GM15510 (cell line): ENCODE results near the gene OSBPL5.

ENCODE experiments used
- POLR2A ChIP-seq: IDR thresholded peaks from 3 replicates; pipeline ENCODE4 v1.6.1; 2011; ENCODE audit warnings: borderline replicate concordance; ENCODE audit not compliant: insufficient read length; ENCODE audit errors: extremely low read depth

OSBPL5 gene

DNA sequence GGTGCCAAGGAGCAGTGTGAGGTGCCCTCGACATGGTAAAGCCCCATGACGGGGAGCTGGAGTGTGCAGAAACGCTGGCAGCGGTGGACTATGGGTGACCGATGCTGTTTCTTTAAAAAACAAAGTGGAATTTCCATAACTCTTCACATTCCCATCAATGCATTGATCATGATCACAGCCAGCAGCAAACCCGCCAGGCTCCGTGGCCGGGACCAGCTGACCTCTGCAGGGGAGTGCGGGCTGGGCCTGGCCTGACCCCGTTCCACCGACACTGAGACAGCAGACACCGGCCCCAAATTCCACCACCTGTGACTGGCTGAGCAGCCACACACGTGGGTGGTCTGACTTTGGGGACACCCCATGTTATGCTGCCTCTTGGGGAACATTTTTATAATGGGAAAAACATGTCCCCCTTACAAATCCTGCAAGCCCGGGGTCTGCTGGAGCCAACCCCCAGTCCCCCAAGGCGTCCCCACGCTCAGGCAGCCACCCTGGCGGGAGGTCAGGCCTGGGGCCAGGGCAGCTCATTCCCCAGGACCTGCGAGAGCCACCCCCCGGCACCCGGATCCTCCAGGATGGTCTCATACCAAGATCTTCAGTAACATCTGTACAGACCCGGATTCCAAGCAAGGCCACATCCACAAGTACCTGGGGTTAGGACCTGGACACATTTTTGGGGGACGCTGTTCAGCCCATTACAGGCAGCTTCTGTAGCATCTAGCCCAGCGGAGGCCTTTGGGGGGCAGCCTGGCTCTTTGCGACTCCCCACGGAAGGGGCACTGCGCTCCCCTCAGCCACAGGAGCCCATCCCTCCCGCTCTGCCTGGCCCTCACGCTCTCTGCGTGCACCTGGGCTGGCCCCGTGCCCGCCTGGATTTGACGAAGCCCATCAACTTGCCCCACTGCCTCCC is 20.6 kb downstream of the OSBPL5 start:
- TF ChIP-seq POLR2A = no peak

DNA sequence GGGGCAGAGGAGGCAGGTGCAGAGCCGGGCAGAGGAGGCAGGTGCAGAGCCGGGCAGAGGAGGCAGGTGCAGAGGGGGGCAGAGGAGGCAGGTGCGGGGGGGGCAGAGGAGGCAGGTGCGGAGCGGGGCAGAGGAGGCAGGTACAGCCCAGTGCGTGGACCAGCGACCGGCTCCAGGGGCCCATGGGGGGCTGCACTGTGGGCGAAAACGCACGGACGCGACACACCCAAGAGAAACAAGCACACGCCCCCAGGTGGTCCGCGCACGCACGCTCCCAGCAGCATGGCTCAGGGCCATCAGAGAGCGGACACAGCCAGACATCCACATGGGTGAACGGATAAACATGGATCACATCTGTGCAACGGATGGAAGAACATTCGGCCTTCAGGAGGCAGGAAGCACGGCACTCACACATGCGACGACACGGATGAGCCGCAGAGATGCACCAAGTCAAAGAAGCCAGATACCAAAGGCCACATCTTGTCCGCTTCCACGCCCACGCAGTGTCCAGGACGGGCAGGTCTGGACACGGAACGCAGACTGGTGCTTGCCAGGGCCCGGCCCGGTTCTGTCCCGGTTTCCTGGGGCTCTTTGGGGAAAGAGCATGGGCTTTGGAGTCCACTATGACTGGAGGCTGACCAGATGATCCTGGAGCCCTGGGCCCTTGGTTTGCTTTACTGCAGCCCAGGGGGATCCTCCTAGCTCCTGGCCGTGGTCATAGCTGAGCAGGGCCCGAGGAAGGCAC is 21.8 kb downstream of the OSBPL5 start:
- TF ChIP-seq POLR2A = no peak

DNA sequence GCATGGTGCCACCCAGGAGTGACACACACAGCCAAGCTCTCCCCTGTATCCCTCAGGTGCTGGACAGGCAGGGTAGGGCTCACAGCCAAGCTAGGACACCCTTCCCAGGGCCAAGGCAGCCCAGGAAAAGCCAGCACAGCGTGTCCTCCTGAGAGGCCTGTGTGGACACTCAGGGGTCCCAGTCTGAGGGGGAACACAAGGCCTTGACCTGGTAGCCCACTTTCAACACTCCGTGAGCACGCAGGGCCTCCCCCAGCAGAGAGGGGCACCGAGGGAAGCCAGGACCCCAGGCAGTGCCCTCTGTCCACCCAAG is 24.9 kb downstream of the OSBPL5 start:
- TF ChIP-seq POLR2A = no peak

DNA sequence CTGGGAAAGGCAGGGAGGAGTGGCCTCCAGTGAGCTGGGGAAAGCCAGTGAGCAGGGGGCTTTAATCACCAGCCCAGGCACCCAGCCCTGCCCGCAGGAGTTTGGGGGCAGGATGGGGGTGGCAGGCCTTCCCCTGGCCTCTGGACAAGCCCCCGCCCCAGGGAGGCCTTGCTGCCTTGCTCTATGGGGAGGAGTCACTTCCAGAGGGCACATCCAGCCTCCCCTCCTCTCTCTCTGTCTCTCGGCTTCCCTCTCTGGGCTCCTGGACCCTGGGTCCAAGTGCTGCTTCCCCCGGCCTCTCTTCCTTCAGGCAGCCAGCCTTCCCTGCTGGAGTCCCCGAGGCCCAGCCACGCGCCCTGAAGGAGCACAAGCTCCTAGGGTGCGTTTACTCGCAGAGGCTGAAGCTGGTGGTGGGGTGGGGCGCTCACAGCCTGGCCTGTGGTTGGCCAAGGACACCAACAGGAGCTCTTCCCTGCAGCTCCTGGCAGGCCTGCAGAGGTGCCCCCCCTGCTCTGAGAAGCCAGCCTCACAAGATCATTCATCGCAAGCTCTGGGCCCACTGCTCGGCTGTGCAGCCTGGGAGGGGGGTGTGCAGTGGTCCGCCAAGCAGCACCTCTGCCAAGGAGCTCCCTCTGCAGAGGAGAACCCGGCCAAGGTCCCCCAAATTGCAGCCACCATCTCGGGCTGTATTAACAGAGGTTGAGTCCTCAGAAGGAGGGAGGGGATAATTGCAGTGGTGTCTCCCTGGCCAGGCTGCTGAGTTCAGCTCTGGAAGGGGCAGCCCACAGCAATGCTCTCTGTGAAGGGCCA is 25.4 kb downstream of the OSBPL5 start:
- no peak for TF ChIP-seq POLR2A

DNA sequence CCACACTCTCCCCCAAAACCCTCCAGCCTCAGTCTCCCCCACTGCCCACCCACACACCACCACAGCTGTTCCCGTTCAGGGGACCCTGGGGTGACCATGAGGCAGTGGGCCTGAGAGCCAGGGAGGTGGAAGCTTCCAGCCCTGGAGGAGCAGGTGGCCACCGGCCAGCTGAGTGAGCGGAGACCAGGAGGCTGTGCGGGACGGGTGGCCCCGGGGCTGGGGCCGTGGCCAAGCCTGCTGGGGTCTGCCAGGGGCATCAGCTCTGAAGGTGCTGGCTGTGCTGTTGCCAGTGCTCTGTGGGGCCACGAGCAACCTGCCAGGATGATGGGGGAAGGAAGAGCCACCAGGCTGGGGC is 26.0 kb downstream of the OSBPL5 start:
- TF ChIP-seq POLR2A = no peak

DNA sequence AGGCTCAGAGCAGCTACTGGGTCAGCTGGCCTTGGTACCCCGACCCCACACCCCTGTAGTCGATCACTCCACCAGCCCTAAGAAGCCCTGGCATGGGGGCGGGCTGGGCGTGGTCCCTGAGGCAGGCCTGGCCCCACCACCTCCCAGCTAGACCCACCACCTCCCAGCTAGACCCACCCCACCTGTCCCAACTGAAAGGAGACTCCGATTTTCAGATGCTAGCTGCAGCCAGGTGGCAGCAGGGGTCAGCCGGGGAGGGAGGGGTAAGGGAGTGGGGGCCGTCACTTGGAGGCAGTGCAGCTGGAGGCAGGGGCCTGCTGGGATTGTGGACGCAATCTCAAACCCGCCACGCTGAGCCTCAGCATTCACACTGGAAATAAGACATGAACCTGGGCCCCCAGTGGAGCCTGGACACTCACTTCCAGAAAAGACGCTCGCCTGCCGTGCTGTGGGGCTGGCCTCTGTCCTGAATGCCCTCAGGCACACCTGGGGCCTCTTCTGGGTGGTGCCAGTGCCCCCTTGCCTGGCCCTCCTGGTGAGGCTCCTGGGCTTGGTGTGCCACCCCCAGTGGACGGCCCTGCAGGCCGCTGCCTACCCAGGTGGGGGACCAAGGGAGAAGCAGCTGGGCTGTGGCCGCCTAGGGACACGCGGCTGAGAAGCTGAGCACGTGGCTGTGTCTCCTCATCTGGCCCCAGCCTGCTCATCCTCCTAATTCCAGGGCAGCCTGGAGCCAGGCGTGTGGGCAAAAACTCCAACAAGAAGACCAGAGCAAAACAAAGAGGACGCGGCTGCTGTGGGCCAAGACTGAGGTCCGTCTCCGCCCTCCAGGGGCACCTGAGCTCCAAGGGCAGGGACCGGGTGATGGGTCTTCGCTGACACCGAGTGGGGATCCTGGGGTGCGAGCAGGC is 26.7 kb downstream of the OSBPL5 start:
- no peak for TF ChIP-seq POLR2A

DNA sequence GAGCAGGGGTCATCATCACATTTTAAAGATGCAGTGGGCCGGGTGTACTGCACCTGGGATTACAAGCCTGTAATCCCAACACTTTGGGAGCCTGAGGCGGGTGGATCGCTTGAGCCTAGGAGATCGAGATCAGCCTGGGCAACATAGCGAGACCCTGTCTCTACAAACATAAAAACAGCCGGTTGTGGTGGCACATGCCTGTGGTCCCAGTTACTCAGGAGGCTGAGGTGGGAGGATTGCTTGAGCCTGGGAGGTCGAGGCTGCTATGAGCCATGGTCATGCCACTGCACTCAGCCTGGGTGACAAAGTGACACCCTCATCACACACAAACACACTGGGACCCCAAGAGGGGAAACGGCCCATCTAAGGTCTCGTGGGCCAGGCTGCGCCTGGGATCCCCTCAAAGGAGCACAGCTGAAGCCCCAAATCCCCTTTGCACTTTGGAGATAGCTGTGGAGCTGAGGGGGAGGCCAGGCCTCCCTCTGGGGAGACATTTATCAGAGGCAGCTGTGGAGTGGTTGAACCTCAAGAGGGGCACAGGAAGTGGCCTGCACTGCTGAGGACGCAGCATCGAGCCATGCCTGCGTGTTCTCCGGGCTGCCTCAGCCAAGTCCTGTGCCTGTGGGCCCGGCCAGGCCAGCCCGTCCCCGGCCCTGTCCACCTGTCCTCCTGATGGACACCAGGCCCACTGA is 27.5 kb downstream of the OSBPL5 start:
- no peak for TF ChIP-seq POLR2A

DNA sequence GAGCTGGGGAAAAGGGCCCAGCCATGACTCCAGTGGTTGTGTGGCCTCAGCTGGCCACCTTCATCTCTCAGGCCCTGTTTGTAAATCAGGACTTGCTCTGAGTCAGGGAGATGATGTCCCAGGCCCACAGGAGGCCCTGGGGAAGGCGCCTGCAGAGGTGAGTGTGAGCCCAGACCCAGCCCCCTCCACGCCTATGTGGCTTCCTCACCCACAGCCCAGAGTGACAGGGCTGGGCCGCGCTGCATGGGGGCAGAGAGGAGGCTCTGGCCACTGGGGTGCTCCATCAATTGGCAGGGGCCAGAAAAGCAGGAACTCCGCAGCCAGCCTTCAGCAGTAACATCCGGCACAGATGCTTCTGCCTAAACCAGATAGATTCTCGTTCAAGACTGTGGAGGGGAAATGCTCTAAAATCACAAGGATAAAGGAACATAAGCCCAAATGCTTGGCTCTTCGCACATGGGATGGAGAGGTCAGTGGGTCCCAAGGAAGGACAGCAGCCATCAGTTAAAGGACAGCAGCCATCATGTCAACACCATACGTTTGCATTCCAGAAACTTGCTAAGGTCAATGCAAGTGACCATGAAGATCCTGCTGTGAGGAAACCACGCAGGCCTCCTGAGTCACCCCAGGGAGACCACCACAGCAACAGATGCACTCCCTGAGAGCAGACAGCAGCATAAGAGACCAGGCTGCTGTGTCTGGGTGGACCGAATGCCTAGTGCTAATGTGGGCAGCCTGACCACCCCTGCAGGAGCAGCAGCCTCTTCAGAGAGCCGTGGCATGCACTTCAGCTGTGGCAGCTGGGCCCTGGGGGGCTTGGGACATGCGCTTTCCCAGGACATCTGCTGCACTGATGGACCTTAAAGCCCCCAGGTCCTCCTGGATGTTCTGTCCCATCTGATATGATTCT is 28.3 kb downstream of the OSBPL5 start:
- no peak for TF ChIP-seq POLR2A

DNA sequence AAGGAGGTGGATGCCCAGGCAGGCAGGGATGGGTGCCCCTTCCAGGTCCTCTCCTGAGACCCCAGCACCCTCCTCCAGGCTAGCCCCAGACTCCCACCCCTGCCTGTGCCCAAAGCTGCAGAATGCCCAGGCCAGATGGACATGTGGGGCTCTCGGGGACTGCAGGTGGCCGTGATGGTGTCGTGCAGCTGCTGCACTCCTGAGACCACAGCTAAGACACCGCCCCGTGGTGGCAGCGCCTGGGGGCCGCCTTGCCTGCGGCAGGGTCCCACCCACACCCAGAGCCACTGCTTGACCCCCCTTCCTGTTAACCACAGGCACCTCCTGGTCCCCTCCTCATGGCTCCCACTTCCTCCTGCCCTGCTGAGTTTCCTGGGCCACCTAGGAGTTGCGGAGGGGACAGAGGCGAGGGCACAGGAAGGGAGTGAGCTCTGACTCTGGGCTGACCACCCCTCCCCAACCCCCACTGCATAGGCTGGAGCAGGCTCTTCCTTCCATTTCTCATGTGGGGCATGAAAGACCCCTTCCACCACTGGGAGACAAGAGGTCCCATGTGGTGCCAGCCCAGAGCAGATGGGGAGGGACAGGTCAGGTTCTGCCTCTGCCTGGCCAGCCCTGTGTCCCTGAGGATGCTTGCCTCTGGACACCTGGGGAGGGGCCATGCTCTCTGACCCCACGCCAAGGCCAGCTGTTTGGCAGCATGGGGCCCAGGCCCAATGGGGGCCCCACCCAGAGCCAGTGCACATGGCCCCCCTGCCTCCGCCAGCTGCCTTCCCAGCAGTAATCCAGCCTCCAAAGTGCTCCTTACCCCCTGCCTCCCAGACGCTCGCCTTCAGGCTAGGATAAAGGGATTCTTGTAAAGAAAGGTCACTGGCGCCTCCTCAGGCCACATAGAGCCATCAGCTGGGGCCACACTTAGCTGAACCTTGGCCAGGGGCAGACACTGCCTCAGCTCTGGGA is 29.3 kb downstream of the OSBPL5 start:
- TF ChIP-seq POLR2A = no peak

DNA sequence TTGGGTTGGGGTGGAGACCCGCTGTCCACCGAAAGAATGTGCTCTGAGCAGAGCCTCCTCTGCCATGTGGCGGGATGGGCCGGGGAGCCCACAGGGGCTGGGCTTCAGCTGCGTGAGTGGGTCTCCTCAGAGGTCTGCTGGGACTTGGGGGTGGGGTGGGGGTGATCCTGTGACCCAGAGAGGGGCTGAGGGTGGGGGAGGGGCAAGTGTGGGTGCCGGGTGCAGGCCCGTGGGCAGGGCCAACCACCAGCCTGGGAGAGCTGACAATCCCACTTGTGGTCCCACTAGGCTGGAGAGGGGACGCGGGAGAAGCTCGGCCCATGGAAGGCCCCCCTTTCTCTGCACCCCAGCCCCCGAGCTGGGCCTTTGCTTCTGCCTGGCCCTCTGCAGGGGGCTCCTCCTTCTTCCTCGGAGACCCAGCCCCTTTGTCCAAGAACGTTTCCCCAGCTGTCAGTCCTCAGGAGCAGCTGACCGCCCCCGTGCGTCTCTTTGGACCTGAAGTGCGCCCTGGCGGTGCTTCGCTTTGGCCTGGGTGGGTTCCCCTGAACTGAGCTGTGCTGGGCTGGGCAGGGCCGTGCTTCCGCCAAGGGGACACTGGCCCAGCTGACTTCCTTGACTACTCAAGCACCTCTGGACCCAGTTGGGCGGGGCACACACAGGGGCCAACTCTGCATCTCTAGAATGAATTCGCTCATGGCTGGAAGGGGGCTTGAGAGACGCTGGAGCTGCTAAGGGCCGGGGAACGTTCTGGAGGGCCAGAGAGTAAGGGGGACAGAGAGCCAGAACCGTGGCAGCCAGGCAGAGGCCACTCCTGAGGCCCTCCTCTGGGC is 30.2 kb downstream of the OSBPL5 start:
- TF ChIP-seq POLR2A = no peak

DNA sequence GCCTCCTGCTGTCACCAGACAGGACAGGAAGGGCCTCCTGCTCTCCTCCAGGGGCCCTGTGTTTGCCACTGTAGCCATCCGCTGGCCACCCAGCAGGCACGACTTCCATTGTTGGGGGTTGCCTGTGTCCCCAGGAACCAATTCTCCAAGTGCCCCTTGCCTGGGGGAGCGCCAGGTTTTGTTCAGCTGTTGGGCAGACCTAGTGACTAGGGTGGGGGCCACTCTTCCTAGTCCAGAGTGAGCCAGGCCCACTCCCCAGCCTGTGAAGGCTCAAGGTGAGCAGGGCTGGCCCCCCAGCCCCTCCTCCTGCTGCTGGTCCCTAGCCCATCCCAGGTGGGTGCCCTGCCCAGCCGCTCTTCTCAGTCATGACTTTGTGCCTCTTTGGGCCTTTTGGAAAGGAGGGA is 30.9 kb downstream of the OSBPL5 start:
- no peak for TF ChIP-seq POLR2A
